ENCODE measurements around the gene LILRB3. TPM values are rescaled to one million over a fixed set of nuclear protein-coding genes. Genes with fewer than 3 reads are reported as not detected.
"Not testable (repeated sequence)": the region's sequence is repeated elsewhere in the genome, so short reads cannot be mapped to it uniquely, and the experiment has no call there.

The LILRB3 gene
- total RNA-seq, 5 donors from 2014 or later (not counting 1 experiment from before 2014, with no cell fraction given) = 0.72 to 2.8 (median 1.1) TPM

GRCh38 chr19:54173951-54174834 lies 48.6 kb downstream of the LILRB3 start:
- no peaks in the 10 kb centered on the region for H3K27me3 Mint-ChIP-seq
- peaks cover 0 to 5% (median 3%) of the 10 kb centered on the region in 3 donors for H3K4me1 Mint-ChIP-seq
- WGBS (ENCODE audit: insufficient coverage) = 89% methylated on average over 21 of the region's 25 CpGs
- H3K9me3 Mint-ChIP-seq = no peaks in the 10 kb centered on the region
- ChIA-PET CTCF (no interaction called here), POLR2A (no interaction called here)
- Histone ChIP-seq H3K27ac (ENCODE audit: low read length) (no peak overlapping the region), H3K27me3 (replicated peaks in 1 of 2; ENCODE audit: control insufficient read depth in 2 of 2, extremely low read depth in 1 of 2, insufficient read depth in 2 of 2, low read length in 1 of 2) (peaks cover 0 to 11% of the 10 kb centered on the region in 2 experiments), H3K4me1 (ENCODE audit: control insufficient read depth in 1 of 2, extremely low read depth in 1 of 2, insufficient read depth in 2 of 2, low read length in 2 of 2) (peaks cover 0 to 9% of the 10 kb centered on the region in 2 experiments), H3K9me3 (no peaks in the 10 kb centered on the region), H3K4me3 (ENCODE audit: control insufficient read depth in 1 of 2, extremely low read depth in 1 of 2, low read length in 1 of 2) (no peak overlapping the region), H3K36me3 (ENCODE audit: control insufficient read depth in 2 of 2, extremely low read depth in 1 of 2, insufficient read depth in 1 of 2, low read length in 1 of 2) (no peaks in the 10 kb centered on the region)
- H3K4me3 Mint-ChIP-seq = no peak overlapping the region
- ATAC-seq (replicated peaks in 1 of 4) (no peak), DNase-seq (no peak)
- H3K27ac Mint-ChIP-seq = no peak overlapping the region
- peaks cover 14% of the 10 kb centered on the region for H3K36me3 Mint-ChIP-seq

GRCh38 chr19:54173359-54173699 lies 49.5 kb downstream of the LILRB3 start:
- H3K4me1 ChIP-seq (ENCODE audit: control insufficient read depth in 1 of 2, extremely low read depth in 1 of 2, insufficient read depth in 2 of 2, low read length in 2 of 2) = peaks cover 0 to 12% of the 10 kb centered on the region in 2 experiments
- H3K9me3 Mint-ChIP-seq = no peaks in the 10 kb centered on the region
- H3K27me3 ChIP-seq (replicated peaks in 1 of 2; ENCODE audit: control insufficient read depth in 2 of 2, extremely low read depth in 1 of 2, insufficient read depth in 2 of 2, low read length in 1 of 2) = peaks cover 0 to 11% of the 10 kb centered on the region in 2 experiments
- no peak for ATAC-seq (replicated peaks in 1 of 4)
- peaks cover 0 to 7% (median 5%) of the 10 kb centered on the region in 3 donors for H3K4me1 Mint-ChIP-seq
- WGBS (ENCODE audit: insufficient coverage) = 38% methylated on average over 11 of the region's 15 CpGs
- no peak overlapping the region for H3K27ac Mint-ChIP-seq
- no peaks in the 10 kb centered on the region for H3K9me3 ChIP-seq
- no peak overlapping the region for H3K27ac ChIP-seq (ENCODE audit: low read length)
- no peak for DNase-seq
- no peak overlapping the region for H3K4me3 ChIP-seq (ENCODE audit: control insufficient read depth in 1 of 2, extremely low read depth in 1 of 2, low read length in 1 of 2)
- H3K36me3 ChIP-seq (ENCODE audit: control insufficient read depth in 2 of 2, extremely low read depth in 1 of 2, insufficient read depth in 1 of 2, low read length in 1 of 2) = no peaks in the 10 kb centered on the region
- H3K36me3 Mint-ChIP-seq = peaks cover 10% of the 10 kb centered on the region
- CTCF ChIA-PET = no interaction called here
- POLR2A ChIA-PET = interaction anchor here (0.6 kb wide), 2 partner anchors 27 to 37 kb away, joined by 3 read pairs; partner anchors contain the start of gene RPS9 (in 1 of the 2)
- no peaks in the 10 kb centered on the region for H3K27me3 Mint-ChIP-seq
- no peak overlapping the region for H3K4me3 Mint-ChIP-seq

GRCh38 chr19:54172471-54173358 lies 50.1 kb downstream of the LILRB3 start, which contains the start of gene TMC4:
Gene TMC4 (minus strand): TSS chr19:54173160. CDS start chr19:54173117, 43 bp downstream.
- Histone ChIP-seq H3K4me3 (ENCODE audit: control insufficient read depth in 1 of 2, extremely low read depth in 1 of 2, low read length in 1 of 2) (no peak within 1 kb of the TSS), H3K36me3 (ENCODE audit: control insufficient read depth in 2 of 2, extremely low read depth in 1 of 2, insufficient read depth in 1 of 2, low read length in 1 of 2) (no peaks in the 10 kb centered on the region), H3K9me3 (no peaks in the 10 kb centered on the region), H3K27ac (ENCODE audit: low read length) (no peak within 1 kb of the TSS), H3K4me1 (ENCODE audit: control insufficient read depth in 1 of 2, extremely low read depth in 1 of 2, insufficient read depth in 2 of 2, low read length in 2 of 2) (peaks cover 0 to 15% of the 10 kb centered on the region in 2 experiments), H3K27me3 (replicated peaks in 1 of 2; ENCODE audit: control insufficient read depth in 2 of 2, extremely low read depth in 1 of 2, insufficient read depth in 2 of 2, low read length in 1 of 2) (peaks cover 0 to 11% of the 10 kb centered on the region in 2 experiments)
- Mint-ChIP-seq H3K36me3 (peaks cover 6% of the 10 kb centered on the region), H3K4me3 (no peak within 1 kb of the TSS), H3K27ac (no peak within 1 kb of the TSS), H3K9me3 (no peaks in the 10 kb centered on the region), H3K4me1 (peaks cover 0 to 11% (median 7%) of the 10 kb centered on the region in 3 donors), H3K27me3 (no peaks in the 10 kb centered on the region)
- DNase-seq (no peak), ATAC-seq (replicated peaks in 1 of 4) (peak in 1 of 4 experiments; percentile 34)
- ChIA-PET POLR2A (interaction anchor here (0.6 kb wide), 2 partner anchors 28 to 38 kb away, joined by 3 read pairs; partner anchors contain the start of gene RPS9 (in 1 of the 2)), CTCF (no interaction called here)
- WGBS (ENCODE audit: insufficient coverage) = 32% methylated on average over 8 of the region's 13 CpGs

- H3K4me3 Mint-ChIP-seq; POLR2A ChIA-PET; H3K36me3 ChIP-seq (ENCODE audit: control insufficient read depth in 2 of 2, extremely low read depth in 1 of 2, insufficient read depth in 1 of 2, low read length in 1 of 2); ATAC-seq (replicated peaks in 1 of 4); H3K9me3 Mint-ChIP-seq; H3K9me3 ChIP-seq; H3K27me3 Mint-ChIP-seq; H3K36me3 Mint-ChIP-seq; H3K4me3 ChIP-seq (ENCODE audit: control insufficient read depth in 1 of 2, extremely low read depth in 1 of 2, low read length in 1 of 2); H3K27ac Mint-ChIP-seq; H3K27ac ChIP-seq (ENCODE audit: low read length); DNase-seq: not testable (repeated sequence)
- Histone ChIP-seq H3K27me3 (replicated peaks in 1 of 2; ENCODE audit: control insufficient read depth in 2 of 2, extremely low read depth in 1 of 2, insufficient read depth in 2 of 2, low read length in 1 of 2) (peaks cover 0 to 11% of the 10 kb centered on the region in 2 experiments), H3K4me1 (ENCODE audit: control insufficient read depth in 1 of 2, extremely low read depth in 1 of 2, insufficient read depth in 2 of 2, low read length in 2 of 2) (peaks cover 0 to 15% of the 10 kb centered on the region in 2 experiments)
- peaks cover 0 to 11% (median 7%) of the 10 kb centered on the region in 3 donors for H3K4me1 Mint-ChIP-seq
- CTCF ChIA-PET = interaction anchor here in 1 of 2 donors (0.5 kb wide), 1 partner anchor 1899 kb away, joined by 3 read pairs; no protein-coding TSS in a partner anchor
- 91% methylated on average over 6 of the region's 23 CpGs for WGBS (ENCODE audit: insufficient coverage)
Observed at GRCh38 chr19:54171736-54172431, 50.9 kb downstream of the LILRB3 start.

- Mint-ChIP-seq H3K36me3 (no peaks in the 10 kb centered on the region), H3K27me3 (no peaks in the 10 kb centered on the region), H3K4me3 (no peak overlapping the region), H3K27ac (no peak overlapping the region), H3K9me3 (no peaks in the 10 kb centered on the region), H3K4me1 (peaks cover 7 to 22% (median 13%) of the 10 kb centered on the region in 3 donors)
- POLR2A ChIA-PET = no interaction called here
- H3K9me3 ChIP-seq = no peaks in the 10 kb centered on the region
- WGBS (ENCODE audit: insufficient coverage) = 91% methylated on average over 8 of the region's 21 CpGs
- DNase-seq (no peak), ATAC-seq (replicated peaks in 1 of 4) (no peak)
- peaks cover 0 to 22% of the 10 kb centered on the region in 2 experiments for H3K4me1 ChIP-seq (ENCODE audit: control insufficient read depth in 1 of 2, extremely low read depth in 1 of 2, insufficient read depth in 2 of 2, low read length in 2 of 2)
- H3K27ac ChIP-seq (ENCODE audit: low read length) = no peak overlapping the region
- peaks cover 0 to 21% of the 10 kb centered on the region in 2 experiments for H3K27me3 ChIP-seq (replicated peaks in 1 of 2; ENCODE audit: control insufficient read depth in 2 of 2, extremely low read depth in 1 of 2, insufficient read depth in 2 of 2, low read length in 1 of 2)
- CTCF ChIA-PET = interaction anchor here in 1 of 2 donors (0.7 to 1.0 kb wide), 3 partner anchors 9 to 63 kb away, joined by 3 read pairs; partner anchors contain the start of gene LENG1
- H3K36me3 ChIP-seq (ENCODE audit: control insufficient read depth in 2 of 2, extremely low read depth in 1 of 2, insufficient read depth in 1 of 2, low read length in 1 of 2) = no peaks in the 10 kb centered on the region
- H3K4me3 ChIP-seq (ENCODE audit: control insufficient read depth in 1 of 2, extremely low read depth in 1 of 2, low read length in 1 of 2) = no peak overlapping the region
Observed at GRCh38 chr19:54169149-54169740, 53.6 kb downstream of the LILRB3 start.

All from T-cell (primary cell).